ENCODE results near the gene PARD3B.
A peak's percentile ranks its signal among the peaks of the same experiment; 100 is the strongest.

GRCh38 chr2:205047273-205047839, 502.1 kb downstream of the PARD3B start:
- no peak for TF ChIP-seq REST (IDR thresholded peaks at IDR 0.05; ENCODE audit: low read depth)
- TF ChIP-seq RAD21 (IDR thresholded peaks at IDR 0.05; ENCODE audit: low read depth), result no peak
- TF ChIP-seq MAX (IDR thresholded peaks at IDR 0.05), result no peak
- TF ChIP-seq ZFX (IDR thresholded peaks at IDR 0.05), result no peak
- peak in 2 of 3 experiments; percentile 16 to 22; a peak in 2 of 6 replicates for TF ChIP-seq CTCF (IDR thresholded peaks at IDR 0.05 in 2 of 3, conservative IDR thresholded peaks at IDR 0.05 in 1 of 3; ENCODE audit: borderline replicate concordance in 1 of 3, insufficient read depth in 1 of 3, low read depth in 2 of 3, low read length in 2 of 3)
- no peak for TF ChIP-seq SIN3A (IDR thresholded peaks at IDR 0.05; ENCODE audit: low read depth)
